Subcutaneous abdominal adipose tissue (tissue), 5 donors: Measurements from ENCODE around the gene P2RY8.
"Not testable (repeated sequence)": the region's sequence is repeated elsewhere in the genome, so short reads cannot be mapped to it uniquely, and the experiment has no call there.

Experiments
- H3K27ac ChIP-seq: one replicate; pipeline ENCODE4 v1.7.0; 2013; ENCODE audit warnings: low read depth, mild to moderate bottlenecking, inconsistent platforms, low read length, moderate library complexity
- H3K27me3 ChIP-seq, 5 donors: one replicate each; pipeline ENCODE4 v1.7.0; 2013; ENCODE audit warnings: low read length in 5 of 5, inconsistent platforms in 1 of 5; ENCODE audit not compliant: control insufficient read depth in 5 of 5, insufficient read depth in 4 of 5
- H3K36me3 ChIP-seq, 5 donors: one replicate each; pipeline ENCODE4 v1.7.0; 2013; ENCODE audit warnings: low read length in 5 of 5; ENCODE audit not compliant: control insufficient read depth in 5 of 5, insufficient read depth in 5 of 5
- H3K4me1 ChIP-seq, 5 donors: one replicate each; pipeline ENCODE4 v1.7.0; 2013; ENCODE audit warnings: low read length in 5 of 5, mild to moderate bottlenecking in 3 of 5, moderate library complexity in 1 of 5; ENCODE audit not compliant: control insufficient read depth in 5 of 5, insufficient read depth in 5 of 5
- H3K4me3 ChIP-seq, 5 donors: one replicate each; pipeline ENCODE4 v1.7.0; 2013; ENCODE audit warnings: low read length in 5 of 5, low read depth in 1 of 5
- H3K9ac ChIP-seq, 5 donors: one replicate each; pipeline ENCODE4 v1.7.0; 2013; ENCODE audit warnings: low read length in 5 of 5, mild to moderate bottlenecking in 4 of 5, moderate library complexity in 3 of 5
- H3K9me3 ChIP-seq, 5 donors: one replicate each; pipeline ENCODE4 v1.7.0; 2013; ENCODE audit warnings: low read length in 5 of 5; ENCODE audit not compliant: control insufficient read depth in 5 of 5
- donor health status: healthy.
- donor health status: healthy.
- donor health status: healthy.
- donor health status: healthy.
- donor health status: healthy.

The P2RY8 gene

DNA sequence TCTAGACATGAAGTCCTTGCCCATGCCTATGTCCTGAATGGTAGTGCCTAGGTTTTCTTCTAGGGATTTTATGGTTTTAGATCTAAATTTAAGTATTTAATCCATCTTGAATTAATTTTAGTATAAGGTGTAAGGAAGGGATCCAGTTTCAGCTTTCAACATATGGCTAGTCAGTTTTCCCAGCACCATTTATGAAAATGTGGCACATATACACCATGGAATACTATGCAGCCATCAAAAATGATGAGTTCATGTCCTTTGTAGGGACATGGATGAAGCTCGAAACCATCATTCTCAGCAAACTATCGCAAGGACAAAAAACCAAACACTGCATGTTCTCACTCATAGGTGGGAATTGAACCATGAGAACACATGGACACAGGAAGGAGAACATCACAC is 54.5 kb downstream of the P2RY8 start:
- not testable (repeated sequence) for H3K27ac ChIP-seq
- peaks cover 4 to 36% (median 22%) of the 10 kb centered on the region in 5 donors for H3K4me1 ChIP-seq

GRCh38 chrX:1481636-1482529 is 55.1 kb downstream of the P2RY8 start:
- H3K4me3 ChIP-seq, result peak overlapping the region in 4 of 5 donors; percentile 12 to 38 (median 28)
- peaks cover 0 to 30% (median 16%) of the 10 kb centered on the region in 5 donors for H3K4me1 ChIP-seq
- H3K27me3 ChIP-seq, result no peaks in the 10 kb centered on the region
- peaks cover 0 to 11% (median 5%) of the 10 kb centered on the region in 5 donors for H3K9me3 ChIP-seq
- H3K36me3 ChIP-seq, result no peaks in the 10 kb centered on the region
- peak overlapping the region; percentile 41 for H3K27ac ChIP-seq
- peak overlapping the region in 1 of 5 donors; percentile 14 for H3K9ac ChIP-seq

More for the DNA sequence above, 54.5 kb downstream of the P2RY8 start:
- not testable (repeated sequence) for H3K4me3 ChIP-seq, H3K9ac ChIP-seq, H3K27me3 ChIP-seq, H3K36me3 ChIP-seq
- H3K9me3 ChIP-seq, result peaks cover 0 to 11% (median 5%) of the 10 kb centered on the region in 5 donors

- H3K36me3 ChIP-seq, result no peaks in the 10 kb centered on the region
- H3K27me3 ChIP-seq, result no peaks in the 10 kb centered on the region
- H3K9me3 ChIP-seq, result peaks cover 0 to 8% (median 2%) of the 10 kb centered on the region in 5 donors
- no peak overlapping the region for H3K4me3 ChIP-seq
- peaks cover 0 to 21% (median 11%) of the 10 kb centered on the region in 5 donors for H3K4me1 ChIP-seq
- H3K9ac ChIP-seq, result no peak overlapping the region
- H3K27ac ChIP-seq, result no peak overlapping the region
Measured at GRCh38 chrX:1480082-1480785, 56.8 kb downstream of the P2RY8 start.

GRCh38 chrX:1477801-1478458 is 59.1 kb downstream of the P2RY8 start:
- Histone ChIP-seq H3K9me3 (peaks cover 0 to 8% (median 2%) of the 10 kb centered on the region in 5 donors), H3K27me3 (no peaks in the 10 kb centered on the region), H3K4me3 (no peak overlapping the region), H3K27ac (no peak overlapping the region), H3K36me3 (no peaks in the 10 kb centered on the region), H3K9ac (no peak overlapping the region), H3K4me1 (peaks cover 0 to 17% (median 11%) of the 10 kb centered on the region in 5 donors)

- Histone ChIP-seq H3K9me3 (peaks cover 0 to 8% (median 2%) of the 10 kb centered on the region in 5 donors), H3K36me3 (no peaks in the 10 kb centered on the region), H3K27me3 (no peaks in the 10 kb centered on the region), H3K9ac (no peak overlapping the region), H3K27ac (no peak overlapping the region), H3K4me3 (no peak overlapping the region), H3K4me1 (peaks cover 0 to 15% (median 11%) of the 10 kb centered on the region in 5 donors)
Measured at GRCh38 chrX:1477229-1477628, 59.8 kb downstream of the P2RY8 start.

GRCh38 chrX:1476682-1477081 is 60.3 kb downstream of the P2RY8 start:
- Histone ChIP-seq H3K9ac (no peak overlapping the region), H3K4me3 (no peak overlapping the region), H3K27ac (no peak overlapping the region), H3K36me3 (no peaks in the 10 kb centered on the region), H3K27me3 (no peaks in the 10 kb centered on the region), H3K9me3 (peaks cover 0 to 8% (median 2%) of the 10 kb centered on the region in 5 donors), H3K4me1 (peaks cover 0 to 10% (median 7%) of the 10 kb centered on the region in 5 donors)

DNA sequence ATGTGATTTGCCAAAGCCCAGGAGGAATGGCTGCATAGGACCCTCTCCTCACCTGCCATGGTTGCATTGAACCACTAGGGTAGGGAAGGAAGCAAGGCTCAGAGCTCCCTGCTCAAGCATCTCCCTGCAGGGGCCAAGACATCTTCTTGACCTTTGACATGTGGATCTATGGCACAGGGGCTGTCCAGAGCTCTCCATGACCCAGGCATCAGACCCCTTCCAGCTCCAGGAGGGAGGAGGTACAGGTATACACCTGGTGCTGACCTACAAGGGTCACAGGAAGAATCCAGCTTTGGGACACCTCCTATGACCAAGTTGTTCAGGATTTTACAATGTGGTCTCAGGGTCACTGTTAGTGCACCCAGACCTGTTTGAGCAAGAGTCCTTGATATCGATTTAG is 61.1 kb downstream of the P2RY8 start:
- Histone ChIP-seq H3K9ac (no peak overlapping the region), H3K27me3 (no peaks in the 10 kb centered on the region), H3K27ac (no peak overlapping the region), H3K36me3 (no peaks in the 10 kb centered on the region), H3K4me3 (no peak overlapping the region), H3K9me3 (peaks cover 0 to 8% (median 2%) of the 10 kb centered on the region in 5 donors), H3K4me1 (peaks cover 0 to 2% (median 0%) of the 10 kb centered on the region in 5 donors)

DNA sequence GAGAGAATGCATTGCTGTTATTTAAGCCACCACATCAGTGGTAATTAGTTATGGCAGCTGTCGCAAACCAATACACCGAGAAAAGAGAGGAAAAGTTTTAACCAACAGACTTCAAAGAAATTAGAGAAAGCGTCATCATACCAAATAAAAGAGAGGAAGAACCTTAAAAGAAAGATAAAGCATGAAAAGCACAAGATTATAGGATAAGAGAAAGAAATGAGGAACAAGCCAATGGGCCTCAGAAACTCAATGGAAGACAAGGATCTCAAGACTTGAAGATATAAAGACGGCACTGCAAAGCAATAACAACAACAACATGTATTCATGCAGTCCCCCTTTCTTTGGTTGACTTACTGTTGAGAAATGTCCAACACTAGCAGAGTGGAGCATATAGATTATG is 61.5 kb downstream of the P2RY8 start:
- Histone ChIP-seq H3K36me3 (no peaks in the 10 kb centered on the region), H3K4me1 (no peaks in the 10 kb centered on the region)

GRCh38 chrX:1474593-1474992 is 62.4 kb downstream of the P2RY8 start:
- H3K27me3 ChIP-seq, H3K4me1 ChIP-seq, H3K9me3 ChIP-seq, H3K9ac ChIP-seq, H3K36me3 ChIP-seq, H3K4me3 ChIP-seq, H3K27ac ChIP-seq: not testable (repeated sequence)

More for the DNA sequence above, 61.5 kb downstream of the P2RY8 start:
- Histone ChIP-seq H3K27me3 (no peaks in the 10 kb centered on the region), H3K27ac (no peak overlapping the region), H3K9ac (no peak overlapping the region), H3K4me3 (no peak overlapping the region), H3K9me3 (peaks cover 0 to 8% (median 2%) of the 10 kb centered on the region in 5 donors)
